ENCODE data around the gene USH2A.

USH2A gene

DNA sequence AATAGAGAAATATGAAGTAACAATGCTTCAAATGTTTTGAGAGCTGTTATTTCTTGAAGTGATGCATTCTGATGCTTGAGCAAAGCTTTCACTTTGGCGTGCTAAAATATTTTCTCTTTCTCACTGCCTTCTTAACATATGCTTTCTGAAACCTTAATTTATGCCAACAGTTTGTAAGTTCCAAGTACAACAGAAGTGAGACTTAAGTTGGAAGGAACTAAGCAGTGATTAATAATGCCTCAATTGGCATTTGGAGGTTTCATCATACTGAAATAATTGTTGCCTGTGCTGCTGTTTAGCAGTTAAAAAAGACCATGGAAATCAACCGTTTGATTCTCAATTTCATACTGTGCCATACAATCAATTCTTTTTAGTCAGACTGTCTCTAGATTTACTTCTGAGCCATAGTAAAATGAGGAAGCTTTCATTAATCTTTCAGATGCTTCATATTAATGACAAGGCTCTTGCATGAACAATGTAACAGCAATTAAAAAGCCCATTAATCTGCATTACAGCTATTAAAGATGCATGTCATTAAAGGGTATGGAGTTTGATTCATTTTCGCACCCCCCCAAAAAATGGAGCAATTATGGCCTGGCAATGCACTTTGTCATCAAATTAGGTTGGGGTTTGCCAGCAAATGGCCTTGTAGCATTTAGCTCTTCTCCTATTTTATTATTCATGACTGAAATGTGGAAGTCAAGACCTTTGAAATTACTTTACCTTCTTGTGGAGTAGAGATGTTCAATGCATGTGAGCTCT lies 375.3 kb downstream of the USH2A start:
- TF ChIP-seq, protein P1, sequence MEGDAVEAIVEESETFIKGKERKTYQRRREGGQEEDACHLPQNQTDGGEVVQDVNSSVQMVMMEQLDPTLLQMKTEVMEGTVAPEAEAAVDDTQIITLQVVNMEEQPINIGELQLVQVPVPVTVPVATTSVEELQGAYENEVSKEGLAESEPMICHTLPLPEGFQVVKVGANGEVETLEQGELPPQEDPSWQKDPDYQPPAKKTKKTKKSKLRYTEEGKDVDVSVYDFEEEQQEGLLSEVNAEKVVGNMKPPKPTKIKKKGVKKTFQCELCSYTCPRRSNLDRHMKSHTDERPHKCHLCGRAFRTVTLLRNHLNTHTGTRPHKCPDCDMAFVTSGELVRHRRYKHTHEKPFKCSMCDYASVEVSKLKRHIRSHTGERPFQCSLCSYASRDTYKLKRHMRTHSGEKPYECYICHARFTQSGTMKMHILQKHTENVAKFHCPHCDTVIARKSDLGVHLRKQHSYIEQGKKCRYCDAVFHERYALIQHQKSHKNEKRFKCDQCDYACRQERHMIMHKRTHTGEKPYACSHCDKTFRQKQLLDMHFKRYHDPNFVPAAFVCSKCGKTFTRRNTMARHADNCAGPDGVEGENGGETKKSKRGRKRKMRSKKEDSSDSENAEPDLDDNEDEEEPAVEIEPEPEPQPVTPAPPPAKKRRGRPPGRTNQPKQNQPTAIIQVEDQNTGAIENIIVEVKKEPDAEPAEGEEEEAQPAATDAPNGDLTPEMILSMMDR (conservative IDR thresholded peaks at IDR 0.05; ENCODE audit: low read depth, low read length) = no peak
- no peak overlapping the region for H3K4me3 ChIP-seq (ENCODE audit: low read length)
- peak; percentile 56 for DNase-seq (ENCODE audit: low read depth)

DNA sequence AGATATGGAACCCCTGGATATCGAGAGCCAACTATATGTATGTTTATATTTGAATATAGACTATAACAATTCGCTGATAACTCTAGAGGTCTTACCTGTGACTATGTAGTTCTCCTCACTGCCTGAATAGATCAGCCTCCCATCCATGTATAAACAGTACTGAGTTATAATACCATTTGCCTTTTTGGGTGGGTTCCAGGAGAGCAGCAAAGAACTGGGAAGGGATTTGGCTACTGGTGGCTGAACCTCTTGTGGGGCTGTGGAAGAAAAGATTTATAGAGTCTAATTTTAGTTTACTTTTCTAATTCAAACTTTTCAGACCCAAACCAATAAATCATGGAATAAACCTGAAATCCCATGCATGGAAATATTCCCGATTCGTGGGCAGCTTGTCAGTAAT lies 376.9 kb downstream of the USH2A start:
- DNase-seq (ENCODE audit: low read depth) = peak; percentile 43
- TF ChIP-seq, protein P1 (conservative IDR thresholded peaks at IDR 0.05; ENCODE audit: low read depth, low read length) = no peak
- no peak overlapping the region for H3K4me3 ChIP-seq (ENCODE audit: low read length)

- TF ChIP-seq, protein P1 (conservative IDR thresholded peaks at IDR 0.05; ENCODE audit: low read depth, low read length) = no peak
- no peak overlapping the region for H3K4me3 ChIP-seq (ENCODE audit: low read length)
- DNase-seq (ENCODE audit: low read depth) = peak; percentile 100
Measured at GRCh38 chr1:216045400-216045799, 377.8 kb downstream of the USH2A start.

DNA sequence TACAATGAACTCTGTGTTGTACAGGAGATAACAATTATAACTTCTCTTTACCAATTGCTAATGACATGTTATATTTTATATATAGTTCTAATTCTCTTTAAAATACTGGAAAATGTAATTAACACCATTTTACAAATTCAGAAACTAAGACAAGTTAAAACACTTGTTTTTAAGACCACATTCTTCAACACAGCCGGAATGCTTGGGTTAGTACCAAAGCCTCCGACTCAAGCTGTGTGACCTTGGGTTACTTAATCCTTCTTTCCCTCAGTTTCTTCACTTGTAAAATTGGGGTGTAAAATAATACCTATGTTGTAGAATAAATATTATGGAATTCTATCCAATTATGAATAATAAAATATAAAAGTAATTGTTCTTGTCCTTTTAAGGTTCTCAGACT lies 378.7 kb downstream of the USH2A start:
- H3K4me3 ChIP-seq (ENCODE audit: low read length) = no peak overlapping the region
- TF ChIP-seq, protein P1 (conservative IDR thresholded peaks at IDR 0.05; ENCODE audit: low read depth, low read length) = no peak
- DNase-seq (ENCODE audit: low read depth) = peak; percentile 53

DNA sequence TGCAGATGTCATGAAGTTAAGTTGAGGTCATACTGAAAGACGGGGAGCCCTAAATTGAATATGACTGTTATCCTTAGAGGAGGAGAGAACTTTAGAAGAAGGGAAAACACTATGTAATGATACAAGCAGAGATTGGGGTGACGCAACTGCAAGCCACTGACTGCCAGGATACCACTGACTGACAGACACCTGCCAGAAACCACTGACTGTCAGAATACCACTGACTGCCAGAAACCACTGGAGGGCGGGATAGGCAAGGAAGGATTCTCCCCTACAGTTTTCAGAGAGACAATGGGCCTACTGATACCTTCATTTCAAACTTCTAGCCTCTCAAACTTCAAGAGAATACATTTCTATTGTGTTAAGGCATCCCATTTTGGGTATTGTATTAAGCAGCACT lies 388.7 kb downstream of the USH2A start:
- no peak overlapping the region for H3K4me3 ChIP-seq (ENCODE audit: low read length)
- TF ChIP-seq, protein P1 (conservative IDR thresholded peaks at IDR 0.05; ENCODE audit: low read depth, low read length) = peak; percentile 28
- no peak for DNase-seq (ENCODE audit: low read depth)

DNA sequence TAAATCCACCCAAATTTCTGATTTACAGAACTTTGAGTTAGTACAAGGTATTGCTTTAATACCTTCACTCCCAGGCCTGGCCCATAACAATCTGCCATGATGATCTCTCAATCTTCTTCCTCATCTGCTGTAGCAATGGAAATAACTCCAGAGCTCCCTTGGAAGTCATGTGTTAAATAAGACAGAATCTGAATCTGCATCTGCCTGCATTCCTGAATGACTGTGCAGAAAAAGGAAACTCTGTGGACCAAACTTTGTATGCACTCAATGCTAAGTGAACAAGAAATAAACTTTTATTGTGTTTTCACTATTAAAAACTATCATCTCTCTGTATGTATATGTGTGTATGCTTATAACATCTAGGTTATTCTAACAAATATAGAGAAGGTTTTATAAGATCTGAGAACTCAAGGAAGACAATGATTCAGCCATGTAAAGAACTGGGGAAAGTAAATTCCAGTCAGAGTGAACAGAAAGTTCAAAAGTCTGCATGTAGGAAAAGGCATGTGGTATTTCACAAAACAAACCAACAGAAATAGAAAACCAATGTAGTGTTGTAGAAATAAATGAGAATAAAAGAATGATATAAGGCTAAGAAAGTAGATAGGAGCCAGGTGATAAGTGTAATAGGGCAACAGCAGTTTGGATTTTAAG lies 390.2 kb downstream of the USH2A start:
- H3K4me3 ChIP-seq (ENCODE audit: low read length) = no peak overlapping the region
- TF ChIP-seq, protein P1 (conservative IDR thresholded peaks at IDR 0.05; ENCODE audit: low read depth, low read length) = no peak
- no peak for DNase-seq (ENCODE audit: low read depth)

DNA sequence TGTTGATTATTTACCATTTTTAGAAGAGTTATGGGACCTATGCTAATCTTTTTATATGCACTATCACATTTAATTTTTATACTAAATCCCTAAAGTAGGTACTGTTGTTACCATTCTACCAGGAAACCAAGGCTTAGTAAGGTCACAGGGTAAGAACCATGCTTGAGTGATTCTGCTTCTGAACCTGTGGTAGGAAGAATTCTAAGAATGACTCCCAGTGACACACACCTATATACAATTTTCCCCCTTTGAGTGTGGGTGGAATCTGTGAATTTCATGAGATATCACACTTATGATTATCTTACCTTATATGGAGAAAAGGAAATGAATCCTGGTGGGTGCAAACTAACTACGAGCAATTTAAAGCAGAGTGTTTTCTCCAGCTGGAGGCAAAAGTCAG lies 391.0 kb downstream of the USH2A start:
- no peak overlapping the region for H3K4me3 ChIP-seq (ENCODE audit: low read length)
- no peak for DNase-seq (ENCODE audit: low read depth)
- TF ChIP-seq, protein P1 (conservative IDR thresholded peaks at IDR 0.05; ENCODE audit: low read depth, low read length) = no peak
